K562 (cell line): Measurements from ENCODE around the gene FIZ1. TPM values are rescaled to one million over a fixed set of nuclear protein-coding genes. Genes with fewer than 3 reads are reported as not detected.
A peak's percentile ranks its signal among the peaks of the same experiment; 100 is the strongest.

Experiments
- ADNP ChIP-seq: fragments of 200-800 bp; sonication (Bioruptor generic); IDR thresholded peaks from 2 replicates; pipeline ENCODE4 v1.6.1; 2016; ENCODE audit warnings: missing genetic modification characterization, missing compliant biosample characterization
- BRCA1 ChIP-seq, 2 experiments: fragments of 450-650 bp in 1 of 2; sonication (generic) in 1 of 2; formaldehyde crosslinking in 1 of 2; IDR thresholded peaks; 2 replicates each; pipeline versions ENCODE4 v1.5.0 to v1.6.1; 2017 to 2020; ENCODE audit warnings: mild to moderate bottlenecking in 1 of 2, missing genetic modification reagents in 1 of 2
- EP400 ChIP-seq: fragments of 450-650 bp; IDR thresholded peaks from 2 replicates; pipeline ENCODE4 v1.6.1; 2017; ENCODE audit warnings: antibody characterized with exemption, mild to moderate bottlenecking, moderate library complexity
- ETS1 ChIP-seq: conservative IDR thresholded peaks from 2 replicates; pipeline ENCODE4 v1.6.1; 2011; ENCODE audit warnings: low read depth, mild to moderate bottlenecking, low read length; ENCODE audit not compliant: control insufficient read depth
- FOSL1 ChIP-seq: fragments of 200-800 bp; sonication (Bioruptor generic); conservative IDR thresholded peaks from 2 replicates; pipeline ENCODE4 v1.6.1; 2016; ENCODE audit warnings: missing genetic modification characterization, missing compliant biosample characterization
- HDGF ChIP-seq: fragments of 450-650 bp; IDR thresholded peaks from 2 replicates; pipeline ENCODE4 v1.6.1; 2016
- JUND ChIP-seq, 2 experiments: IDR thresholded peaks; 2 replicates in 1 of 2; 3 replicates in 1 of 2; pipeline ENCODE4 v1.6.1; 2011; ENCODE audit warnings: borderline replicate concordance in 2 of 2, low read depth in 2 of 2, low read length in 2 of 2, improper control_type of control experiment in 1 of 2, missing biosample characterization in 1 of 2, missing genetic modification characterization in 1 of 2, missing genetic modification reagents in 1 of 2
- LCOR ChIP-seq: sonication (generic); formaldehyde crosslinking; IDR thresholded peaks from 2 replicates; pipeline ENCODE4 v1.8.0; 2022; ENCODE audit warnings: mild to moderate bottlenecking, missing genetic modification reagents
- PHB ChIP-seq: fragments of 250-450 bp; sonication (Bioruptor Pico); IDR thresholded peaks from 2 replicates; pipeline ENCODE4 v1.5.0; 2021
- PHF8 ChIP-seq: fragments of 200-600 bp; sonication (generic); IDR thresholded peaks from 2 replicates; pipeline ENCODE4 v1.6.1; 2012; ENCODE audit warnings: mixed run types, mild to moderate bottlenecking, inconsistent platforms, low read length, moderate library complexity, borderline replicate concordance
- POLR2B ChIP-seq: fragments of 450-650 bp; IDR thresholded peaks from 2 replicates; pipeline ENCODE4 v1.6.1; 2018; ENCODE audit warnings: low read depth; ENCODE audit not compliant: partially characterized antibody
- RAD51 ChIP-seq: fragments of 450-650 bp; IDR thresholded peaks from 2 replicates; pipeline ENCODE4 v1.7.1; 2016; ENCODE audit warnings: low read depth, mild to moderate bottlenecking, borderline replicate concordance
- SMAD1 ChIP-seq: fragments of 150-350 bp; IDR thresholded peaks from 2 replicates; pipeline ENCODE4 v1.6.1; 2014; ENCODE audit warnings: low read length, low read depth; ENCODE audit not compliant: partially characterized antibody
- TAF1 ChIP-seq: IDR thresholded peaks from 2 replicates; pipeline ENCODE4 v1.6.1; 2011; ENCODE audit warnings: mild to moderate bottlenecking, low read length, moderate library complexity; ENCODE audit not compliant: insufficient read depth, control insufficient read depth, severe bottlenecking; ENCODE audit errors: extremely low read depth
- TCF7 ChIP-seq: sonication (generic); IDR thresholded peaks from 2 replicates; pipeline ENCODE4 v1.6.1; 2016; ENCODE audit warnings: antibody characterized with exemption, borderline replicate concordance
- THAP7 ChIP-seq: fragments of 250-450 bp; sonication (Bioruptor Pico); IDR thresholded peaks from 2 replicates; pipeline ENCODE4 v1.5.0; 2021
- TOE1 ChIP-seq, 2 experiments: fragments of 450-650 bp in 1 of 2; sonication (generic) in 1 of 2; formaldehyde crosslinking in 1 of 2; IDR thresholded peaks; 2 replicates each; pipeline versions ENCODE4 v1.7.1 to v1.8.0; 2016 to 2022; ENCODE audit warnings: borderline replicate concordance in 2 of 2, mild to moderate bottlenecking in 2 of 2, antibody characterized with exemption in 1 of 2, inconsistent platforms in 1 of 2, low read depth in 1 of 2, missing genetic modification reagents in 1 of 2, moderate library complexity in 1 of 2
- ZNF583 ChIP-seq: fragments of 250-450 bp; sonication (Bioruptor Pico); IDR thresholded peaks from 2 replicates; pipeline ENCODE4 v1.4.0; 2020
- ZNF589 ChIP-seq: fragments of 200-800 bp; sonication (Bioruptor generic); IDR thresholded peaks from 2 replicates; pipeline ENCODE4 v1.6.1; 2016; ENCODE audit warnings: low read depth, missing genetic modification characterization, missing compliant biosample characterization
- polyA plus RNA-seq, 8 experiments: library from polyadenylated mRNA; depleted of rRNA in 4 of 8; stranded (reverse) in 5 of 8; unstranded in 3 of 8; fragments of >200 nt; fragmentation: Nextera tagmentation in 2 of 8; fragmentation: Illumina TruSeq in 1 of 8; extraction: Ambion mirVana in 2 of 8; extraction: Trizol in 1 of 8; gene quantifications; 2 replicates each; pipeline versions ENCODE4 v1.2.1 to v1.2.3, GENCODE V29; 2011 to 2014; ENCODE audit warnings: inconsistent platforms in 1 of 8, missing spikeins in 1 of 8
- total RNA-seq, 7 experiments: library from RNA; depleted of rRNA in 6 of 7; stranded (reverse); fragments of >200 nt in 6 of 7; fragmentation: Illumina TruSeq in 2 of 7; extraction: Trizol in 2 of 7; gene quantifications; 2 replicates each; pipeline versions ENCODE4 v1.2.1 to v1.2.3, GENCODE V29; 2011 to 2021; ENCODE audit warnings: low replicate concordance in 1 of 7
- TF ChIP-seq, protein P1 (sequence below): sonication (generic); formaldehyde crosslinking; IDR thresholded peaks from 2 replicates; pipeline ENCODE4 v1.8.0; 2023; ENCODE audit warnings: mild to moderate bottlenecking, missing genetic modification reagents
- TF ChIP-seq, protein P2 (sequence below), 3 experiments: IDR thresholded peaks in 2 of 3; conservative IDR thresholded peaks in 1 of 3; 2 replicates each; pipeline ENCODE4 v1.5.1; 2011 to 2012; ENCODE audit warnings: low read length in 3 of 3, mild to moderate bottlenecking in 3 of 3, control low read depth in 2 of 3, improper control_type of control experiment in 1 of 3, inconsistent platforms in 1 of 3, low read depth in 1 of 3, mixed read lengths in 1 of 3, moderate library complexity in 1 of 3; ENCODE audit not compliant: insufficient read depth in 2 of 3

Gene FIZ1
- total and polyA plus RNA-seq, 9 of the 15 experiments (the other 6 are each of a cell fraction or from before 2014, with no cell fraction given): 0.79 to 17.5 (median 5.5) TPM

DNA sequence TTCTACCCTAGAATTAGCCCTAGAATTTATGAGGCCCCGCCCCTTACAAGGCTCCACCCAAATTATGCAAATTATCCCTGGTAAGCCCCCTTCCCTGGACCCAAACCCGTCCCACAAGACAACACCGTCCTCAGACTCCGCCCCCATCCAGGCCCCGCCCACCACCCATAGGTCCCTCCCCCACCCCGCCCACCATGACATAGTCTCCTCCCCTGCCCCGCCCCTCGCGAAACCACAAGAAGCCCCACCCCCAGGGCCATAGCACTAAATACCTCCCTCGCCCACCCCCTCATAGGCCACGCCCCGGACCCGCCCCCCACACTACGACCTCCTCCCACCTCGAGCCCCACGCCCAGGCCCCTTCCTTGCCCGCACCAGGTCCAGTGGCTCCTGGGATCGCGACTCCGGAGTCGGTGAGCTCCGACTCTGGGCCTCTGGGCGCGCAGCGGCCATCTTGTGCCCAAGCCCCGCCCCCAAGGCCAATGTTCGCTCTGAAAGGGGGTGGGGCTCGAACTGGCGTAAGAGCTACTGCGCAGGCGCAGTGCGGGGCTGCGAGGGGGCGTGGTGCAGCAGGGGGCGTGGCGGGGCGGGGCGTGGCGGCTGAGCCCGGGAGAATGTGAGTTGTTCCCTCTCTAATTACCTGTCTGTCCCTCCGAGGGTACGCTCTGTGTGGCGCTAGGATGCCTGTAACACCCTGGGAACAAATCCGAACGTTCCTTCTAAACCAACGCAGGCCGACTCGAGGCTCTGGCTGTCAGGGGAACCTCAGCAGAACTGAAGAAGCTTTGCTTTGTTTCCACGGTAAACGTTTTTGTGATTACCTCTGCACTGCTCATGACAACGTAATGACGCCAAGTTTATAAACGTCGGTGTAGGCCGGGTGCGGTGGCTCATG lies 25.0 kb upstream of the FIZ1 start, which contains the start of gene ZNF784 (continued):
- no peak for TF ChIP-seq BRCA1 (IDR thresholded peaks at IDR 0.05)
- TF ChIP-seq BRCA1 (CRISPR knock-in tag; IDR thresholded peaks at IDR 0.05): no peak
- peak; percentile 60; the same call in 1 of the 2 replicates for TF ChIP-seq ETS1
- TF ChIP-seq RAD51: no peak
- peak; percentile 28 for TF ChIP-seq SMAD1
- no peak for TF ChIP-seq PHB (CRISPR knock-in tag)
- peak; percentile 54; the same call in 1 of the 2 replicates for TF ChIP-seq JUND (IDR thresholded peaks at IDR 0.05; ENCODE audit: borderline replicate concordance, low read depth, low read length)
- no peak for TF ChIP-seq JUND (tag; IDR thresholded peaks at IDR 0.05; ENCODE audit: borderline replicate concordance, low read depth, low read length)
- peak; percentile 67; the same call in 1 of the 2 replicates for TF ChIP-seq LCOR
- TF ChIP-seq, protein P1, sequence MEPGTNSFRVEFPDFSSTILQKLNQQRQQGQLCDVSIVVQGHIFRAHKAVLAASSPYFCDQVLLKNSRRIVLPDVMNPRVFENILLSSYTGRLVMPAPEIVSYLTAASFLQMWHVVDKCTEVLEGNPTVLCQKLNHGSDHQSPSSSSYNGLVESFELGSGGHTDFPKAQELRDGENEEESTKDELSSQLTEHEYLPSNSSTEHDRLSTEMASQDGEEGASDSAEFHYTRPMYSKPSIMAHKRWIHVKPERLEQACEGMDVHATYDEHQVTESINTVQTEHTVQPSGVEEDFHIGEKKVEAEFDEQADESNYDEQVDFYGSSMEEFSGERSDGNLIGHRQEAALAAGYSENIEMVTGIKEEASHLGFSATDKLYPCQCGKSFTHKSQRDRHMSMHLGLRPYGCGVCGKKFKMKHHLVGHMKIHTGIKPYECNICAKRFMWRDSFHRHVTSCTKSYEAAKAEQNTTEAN (CRISPR knock-in tag): no peak
- TF ChIP-seq TAF1: peak; percentile 98
- TF ChIP-seq TOE1 (IDR thresholded peaks at IDR 0.05; ENCODE audit: borderline replicate concordance): 0 out of 2 replicates have a peak, but pooled peaks have one; percentile 33
- TF ChIP-seq TOE1 (CRISPR knock-in tag; IDR thresholded peaks at IDR 0.05; ENCODE audit: borderline replicate concordance, low read depth): no peak
- TF ChIP-seq PHF8: peak; percentile 81
- no peak for TF ChIP-seq FOSL1
- no peak for TF ChIP-seq ADNP (tag)
- peak; percentile 33; the same call in 1 of the 2 replicates for TF ChIP-seq EP400
- no peak for TF ChIP-seq HDGF
- TF ChIP-seq, protein P2, sequence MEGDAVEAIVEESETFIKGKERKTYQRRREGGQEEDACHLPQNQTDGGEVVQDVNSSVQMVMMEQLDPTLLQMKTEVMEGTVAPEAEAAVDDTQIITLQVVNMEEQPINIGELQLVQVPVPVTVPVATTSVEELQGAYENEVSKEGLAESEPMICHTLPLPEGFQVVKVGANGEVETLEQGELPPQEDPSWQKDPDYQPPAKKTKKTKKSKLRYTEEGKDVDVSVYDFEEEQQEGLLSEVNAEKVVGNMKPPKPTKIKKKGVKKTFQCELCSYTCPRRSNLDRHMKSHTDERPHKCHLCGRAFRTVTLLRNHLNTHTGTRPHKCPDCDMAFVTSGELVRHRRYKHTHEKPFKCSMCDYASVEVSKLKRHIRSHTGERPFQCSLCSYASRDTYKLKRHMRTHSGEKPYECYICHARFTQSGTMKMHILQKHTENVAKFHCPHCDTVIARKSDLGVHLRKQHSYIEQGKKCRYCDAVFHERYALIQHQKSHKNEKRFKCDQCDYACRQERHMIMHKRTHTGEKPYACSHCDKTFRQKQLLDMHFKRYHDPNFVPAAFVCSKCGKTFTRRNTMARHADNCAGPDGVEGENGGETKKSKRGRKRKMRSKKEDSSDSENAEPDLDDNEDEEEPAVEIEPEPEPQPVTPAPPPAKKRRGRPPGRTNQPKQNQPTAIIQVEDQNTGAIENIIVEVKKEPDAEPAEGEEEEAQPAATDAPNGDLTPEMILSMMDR (IDR thresholded peaks at IDR 0.05 in 2 of 3, conservative IDR thresholded peaks at IDR 0.05 in 1 of 3; ENCODE audit: insufficient read depth in 2 of 3, low read depth in 1 of 3, low read length in 3 of 3): peak in 1 of 3 experiments; percentile 2; a peak in 2 of 6 replicates
- TF ChIP-seq ZNF589 (CRISPR knock-in tag): no peak
- TF ChIP-seq ZNF583: no peak
- TF ChIP-seq POLR2B: peak; percentile 89
- no peak for TF ChIP-seq THAP7
- TF ChIP-seq TCF7: no peak
